Rectal smooth muscle tissue (tissue), 1 donor: ENCODE data around the gene HVCN1.
"Not testable (repeated sequence)": the region's sequence is repeated elsewhere in the genome, so short reads cannot be mapped to it uniquely, and the experiment has no call there.

Experiments
- H3K27ac ChIP-seq: one replicate; pipeline ENCODE4 v1.7.0; 2013; ENCODE audit warnings: low read depth, low read length, inconsistent platforms
- H3K27me3 ChIP-seq: one replicate; pipeline ENCODE4 v1.7.0; 2013; ENCODE audit warnings: low read length; ENCODE audit not compliant: control insufficient read depth, insufficient read depth
- H3K36me3 ChIP-seq: one replicate; pipeline ENCODE4 v1.7.0; 2013; ENCODE audit warnings: low read length; ENCODE audit not compliant: control insufficient read depth, insufficient read depth
- H3K4me1 ChIP-seq: one replicate; pipeline ENCODE4 v1.7.0; 2013; ENCODE audit warnings: low read length; ENCODE audit not compliant: control insufficient read depth, insufficient read depth
- H3K4me3 ChIP-seq: one replicate; pipeline ENCODE4 v1.7.0; 2013; ENCODE audit warnings: low read length
- H3K9ac ChIP-seq: one replicate; pipeline ENCODE4 v1.7.0; 2013; ENCODE audit warnings: low read length

Gene HVCN1, protein sequence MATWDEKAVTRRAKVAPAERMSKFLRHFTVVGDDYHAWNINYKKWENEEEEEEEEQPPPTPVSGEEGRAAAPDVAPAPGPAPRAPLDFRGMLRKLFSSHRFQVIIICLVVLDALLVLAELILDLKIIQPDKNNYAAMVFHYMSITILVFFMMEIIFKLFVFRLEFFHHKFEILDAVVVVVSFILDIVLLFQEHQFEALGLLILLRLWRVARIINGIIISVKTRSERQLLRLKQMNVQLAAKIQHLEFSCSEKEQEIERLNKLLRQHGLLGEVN

DNA sequence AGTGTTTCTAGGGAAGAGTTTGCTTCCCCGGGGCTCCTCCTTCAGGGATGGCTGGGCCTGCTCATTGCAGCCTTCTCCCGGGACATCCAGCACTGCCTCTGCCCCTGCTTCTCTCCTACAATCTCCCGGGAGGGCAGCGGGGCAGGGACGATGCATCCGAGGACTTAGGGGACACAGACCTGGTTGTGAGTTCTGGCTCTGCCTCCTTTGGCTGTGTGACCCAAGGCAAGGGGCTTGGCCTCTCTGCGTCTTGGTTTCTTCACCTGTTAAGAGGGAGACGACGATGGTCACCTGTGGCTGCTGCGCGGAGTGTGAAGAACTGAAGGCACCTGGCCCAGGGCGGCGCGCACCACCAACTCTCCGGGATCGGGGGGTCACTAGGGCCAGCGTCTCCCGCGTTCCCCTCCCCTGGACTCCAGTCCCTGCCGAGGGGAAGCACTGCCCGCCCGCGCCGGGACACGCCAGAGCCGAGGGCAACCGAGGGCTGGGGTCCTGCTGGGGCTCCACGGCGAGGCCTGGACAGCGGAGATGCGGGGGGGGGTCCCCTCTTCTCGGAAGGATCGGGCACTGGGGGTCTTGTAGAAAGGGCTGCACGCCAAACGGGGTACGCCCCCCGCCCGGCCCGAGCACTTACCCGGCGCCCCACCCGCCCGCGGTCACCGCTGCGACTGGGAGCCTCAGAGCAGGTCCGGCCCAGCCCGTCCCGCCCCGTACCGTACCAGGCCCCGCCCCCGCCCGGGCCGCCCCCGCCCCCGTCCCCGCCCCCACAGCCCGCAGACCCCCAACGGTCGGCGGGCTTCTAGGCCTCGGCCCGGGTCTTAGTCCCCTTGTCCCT, at the start of gene HVCN1:
TSS of gene HVCN1 (minus strand) at position 670 of the 835 bp plus-strand sequence. CDS start 5,870 bp downstream, outside the sequence.
- Histone ChIP-seq H3K4me1 (peaks cover 4% of the 10 kb centered on the region), H3K9ac (peak within 1 kb of the TSS; percentile 14), H3K27ac (peak within 1 kb of the TSS; percentile 56), H3K4me3 (peak within 1 kb of the TSS; percentile 70), H3K27me3 (no peaks in the 10 kb centered on the region), H3K36me3 (no peaks in the 10 kb centered on the region)

DNA sequence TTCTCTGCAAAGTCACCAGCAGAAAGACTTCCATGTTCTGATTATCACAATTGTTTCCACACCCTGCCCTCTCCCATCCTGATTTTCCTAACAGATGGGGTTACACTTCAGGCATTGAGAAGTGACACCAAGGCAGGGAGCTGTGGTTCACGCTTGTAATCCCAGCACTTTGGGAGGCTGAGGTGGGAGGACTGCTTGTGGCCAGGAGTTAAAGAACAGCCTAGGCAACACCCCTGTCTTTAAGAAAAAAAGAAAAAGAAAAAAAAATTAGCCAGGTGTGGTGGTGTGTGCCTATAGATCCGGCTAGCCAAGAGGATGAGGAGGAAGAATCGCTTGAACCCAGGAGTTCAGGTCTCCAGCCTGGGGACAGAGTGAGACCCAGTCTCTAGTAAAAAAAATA, 48.6 kb upstream of the HVCN1 start:
- Histone ChIP-seq H3K4me1 (peaks cover 21% of the 10 kb centered on the region), H3K27me3 (no peaks in the 10 kb centered on the region), H3K9ac (no peak overlapping the region), H3K27ac (no peak overlapping the region), H3K4me3 (peak overlapping the region; percentile 15), H3K36me3 (peaks cover 5% of the 10 kb centered on the region)

DNA sequence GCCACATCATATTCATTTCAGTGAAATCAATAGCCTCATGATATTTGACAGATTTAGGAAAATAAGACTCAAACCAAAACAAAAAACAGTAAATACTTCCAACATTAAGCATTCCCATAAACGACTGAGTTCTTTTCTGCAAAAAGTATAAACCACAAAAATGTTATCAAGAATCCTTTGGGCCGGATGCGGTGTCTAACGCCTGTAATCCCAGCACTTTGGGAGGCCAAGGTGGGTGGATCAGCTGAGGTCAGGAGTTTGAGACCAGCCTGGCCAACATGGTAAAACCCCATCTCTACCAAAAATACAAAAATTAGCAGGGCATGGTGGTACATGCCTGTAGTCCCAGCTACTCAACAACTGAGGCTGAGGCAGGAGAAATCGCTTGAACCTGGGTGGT, 48.1 kb upstream of the HVCN1 start:
- H3K4me3 ChIP-seq, H3K27me3 ChIP-seq, H3K9ac ChIP-seq, H3K36me3 ChIP-seq, H3K27ac ChIP-seq: not testable (repeated sequence)
- peaks cover 21% of the 10 kb centered on the region for H3K4me1 ChIP-seq

DNA sequence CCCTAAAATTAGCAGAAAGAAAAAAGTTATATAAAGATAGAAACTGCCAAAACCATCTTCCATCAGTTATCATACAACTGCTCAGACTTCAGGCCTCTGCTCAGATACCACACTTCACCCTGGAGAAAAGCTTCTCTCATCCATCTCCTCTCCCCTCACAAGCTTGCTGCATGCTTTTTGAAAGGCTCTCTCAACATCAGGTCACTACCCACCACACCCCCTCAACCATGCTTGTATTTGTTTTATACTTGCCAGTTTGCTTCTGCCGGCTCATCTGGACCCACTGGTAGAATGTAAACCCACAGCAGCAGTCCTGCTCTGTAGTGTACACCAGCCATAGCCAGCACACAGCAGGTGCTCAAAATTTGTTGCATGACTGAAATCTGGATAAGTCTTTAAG, 45.0 kb upstream of the HVCN1 start:
- no peaks in the 10 kb centered on the region for H3K27me3 ChIP-seq
- no peak overlapping the region for H3K9ac ChIP-seq
- H3K36me3 ChIP-seq = peaks cover 20% of the 10 kb centered on the region
- peaks cover 18% of the 10 kb centered on the region for H3K4me1 ChIP-seq
- no peak overlapping the region for H3K4me3 ChIP-seq
- no peak overlapping the region for H3K27ac ChIP-seq

DNA sequence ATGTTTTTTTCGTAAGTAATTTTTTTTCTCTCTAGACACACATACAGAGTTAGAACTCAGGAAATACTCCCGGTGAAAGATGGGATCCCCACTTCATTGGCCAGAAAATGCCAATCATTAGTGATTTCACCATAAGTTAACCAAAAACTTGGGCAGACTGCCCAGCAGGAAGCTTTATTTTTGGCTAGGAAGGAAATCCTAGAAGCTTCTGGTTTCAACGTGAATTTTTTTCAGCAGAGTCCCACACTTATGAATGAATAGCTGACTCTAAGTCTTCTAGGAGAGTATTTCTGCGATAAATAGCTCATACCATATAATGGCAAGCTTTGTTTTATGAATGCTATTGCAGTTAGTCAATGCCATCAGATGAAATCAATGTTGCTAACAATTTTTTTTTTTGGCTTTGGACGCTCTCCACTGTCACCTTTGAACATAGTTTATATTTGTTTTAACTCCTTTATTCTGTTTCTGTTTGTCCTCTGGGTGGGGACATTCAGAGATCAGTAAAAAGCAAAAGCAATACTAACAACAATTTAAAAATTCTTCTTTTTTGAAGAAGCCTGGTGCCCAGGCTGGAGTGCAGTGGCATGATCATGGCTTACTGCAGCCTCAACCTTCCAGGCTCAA, 44.3 kb upstream of the HVCN1 start:
- H3K4me1 ChIP-seq = peaks cover 14% of the 10 kb centered on the region
- H3K27ac ChIP-seq = no peak overlapping the region
- H3K27me3 ChIP-seq = no peaks in the 10 kb centered on the region
- H3K4me3 ChIP-seq = no peak overlapping the region
- H3K36me3 ChIP-seq = peaks cover 26% of the 10 kb centered on the region
- no peak overlapping the region for H3K9ac ChIP-seq

DNA sequence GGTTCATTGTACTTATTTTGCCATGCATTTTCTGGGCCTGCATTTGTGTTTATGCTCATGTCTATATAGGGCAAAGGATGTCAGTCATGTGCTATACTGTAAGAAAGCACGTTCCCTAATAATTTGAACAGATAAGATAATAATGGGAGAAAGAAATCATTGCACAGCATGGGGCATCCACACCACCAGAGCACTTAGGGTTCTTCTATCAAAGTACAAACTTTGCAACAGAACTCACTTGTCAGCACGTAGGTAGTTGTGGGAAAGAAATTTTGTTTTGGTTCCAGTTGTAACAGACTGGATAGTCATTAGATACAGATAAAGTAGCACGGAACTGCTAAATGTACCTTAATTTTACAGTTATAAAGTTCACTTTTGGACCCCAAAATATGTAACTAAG, 43.7 kb upstream of the HVCN1 start:
- no peaks in the 10 kb centered on the region for H3K27me3 ChIP-seq
- peaks cover 26% of the 10 kb centered on the region for H3K36me3 ChIP-seq
- no peak overlapping the region for H3K4me3 ChIP-seq
- H3K9ac ChIP-seq = no peak overlapping the region
- no peak overlapping the region for H3K27ac ChIP-seq
- H3K4me1 ChIP-seq = peaks cover 14% of the 10 kb centered on the region

DNA sequence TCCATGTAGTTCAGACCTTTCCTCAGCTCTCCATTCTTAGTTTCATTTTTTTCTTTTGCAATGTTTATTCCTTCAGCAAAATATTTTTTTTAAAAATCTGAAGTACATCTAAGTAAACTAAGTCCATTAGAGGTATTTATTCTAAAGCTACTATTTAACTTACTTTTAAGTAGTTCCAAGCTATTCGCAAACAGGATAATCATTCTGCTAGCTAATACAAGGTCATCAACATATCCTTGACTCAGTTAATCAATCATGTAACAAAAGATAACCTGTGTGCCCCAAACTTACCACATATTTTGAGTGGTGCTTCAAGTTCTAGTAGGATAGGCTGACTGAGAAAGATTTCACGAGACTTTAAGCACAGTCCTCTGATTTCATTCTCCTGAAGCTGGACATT, 42.6 kb upstream of the HVCN1 start:
- peaks cover 14% of the 10 kb centered on the region for H3K4me1 ChIP-seq
- no peak overlapping the region for H3K4me3 ChIP-seq
- H3K27me3 ChIP-seq = no peaks in the 10 kb centered on the region
- H3K36me3 ChIP-seq = peaks cover 32% of the 10 kb centered on the region
- no peak overlapping the region for H3K27ac ChIP-seq
- H3K9ac ChIP-seq = no peak overlapping the region

DNA sequence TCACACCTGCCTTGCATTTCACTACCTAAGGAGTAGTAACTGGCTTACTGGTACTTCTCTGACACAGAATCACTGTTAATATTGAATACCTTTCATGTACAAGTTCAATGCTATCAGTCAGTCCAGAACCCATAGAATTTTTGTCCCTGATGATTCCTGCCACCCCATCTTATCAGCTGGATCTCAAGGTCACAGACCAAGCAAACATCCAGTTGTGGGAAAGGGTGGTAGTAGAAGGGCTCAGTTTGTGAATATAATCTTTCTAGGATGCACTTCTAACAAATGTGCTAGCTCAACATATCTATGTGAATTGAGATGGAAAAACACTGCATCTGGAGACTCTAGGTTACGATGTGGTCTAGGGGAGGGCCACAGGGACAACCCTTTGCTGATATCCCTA, 39.7 kb upstream of the HVCN1 start:
- peaks cover 10% of the 10 kb centered on the region for H3K4me1 ChIP-seq
- peaks cover 36% of the 10 kb centered on the region for H3K36me3 ChIP-seq

DNA sequence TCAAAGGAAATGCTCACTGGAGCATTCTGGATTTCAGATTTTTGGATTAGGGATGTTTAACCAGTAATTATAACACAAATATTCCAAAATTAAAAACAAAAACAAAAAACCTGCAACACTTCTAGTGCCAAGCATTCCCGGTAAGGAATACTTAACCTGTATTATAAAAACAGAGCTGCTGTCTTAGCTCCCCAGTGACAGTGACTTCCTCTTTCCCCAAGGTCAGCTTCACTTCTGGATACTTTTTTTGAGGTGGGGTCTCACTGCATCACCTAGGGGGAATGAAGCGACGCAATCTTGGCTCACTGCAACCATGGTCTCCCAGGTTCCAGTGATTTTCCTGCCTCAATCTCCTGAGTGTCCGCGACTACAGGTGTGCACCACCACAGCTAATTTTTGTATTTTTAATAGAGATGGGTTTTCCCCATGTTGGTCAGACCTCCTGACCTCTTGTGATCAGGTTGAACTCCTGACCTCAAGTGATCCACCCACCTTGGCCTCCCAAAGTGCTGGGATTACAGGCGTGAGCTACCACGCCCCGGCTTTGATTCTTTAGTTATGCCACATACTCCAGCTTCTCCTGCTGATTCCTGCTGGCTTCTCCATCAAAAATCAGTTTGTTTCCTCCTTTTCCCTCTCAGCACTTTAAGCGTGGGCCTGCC, 37.9 kb upstream of the HVCN1 start:
- no peaks in the 10 kb centered on the region for H3K4me1 ChIP-seq
- H3K27me3 ChIP-seq = no peaks in the 10 kb centered on the region
- H3K4me3 ChIP-seq = no peak overlapping the region
- H3K36me3 ChIP-seq = peaks cover 36% of the 10 kb centered on the region
- no peak overlapping the region for H3K9ac ChIP-seq
- no peak overlapping the region for H3K27ac ChIP-seq

More for the DNA sequence above, 39.7 kb upstream of the HVCN1 start:
- Histone ChIP-seq H3K4me3 (no peak overlapping the region), H3K27me3 (no peaks in the 10 kb centered on the region), H3K27ac (no peak overlapping the region), H3K9ac (no peak overlapping the region)

DNA sequence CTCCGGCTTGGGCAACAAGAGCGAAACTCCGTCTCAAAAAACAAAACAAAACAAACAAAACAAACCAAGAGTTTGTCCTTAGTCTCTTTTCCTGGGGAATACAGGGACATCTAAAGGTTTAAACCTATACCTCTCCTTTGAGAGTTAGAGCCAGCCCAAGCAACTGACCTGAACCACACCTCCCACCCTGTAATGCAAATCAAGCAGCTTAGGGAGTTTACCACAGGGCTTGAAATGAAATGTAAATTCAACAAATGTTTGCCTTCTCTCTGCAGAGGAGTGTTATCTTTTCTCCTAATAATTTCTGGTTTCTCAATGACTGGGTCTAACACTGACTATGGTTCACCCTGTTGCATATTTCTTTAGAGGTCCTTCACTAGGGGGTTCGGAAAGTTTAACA, 37.1 kb upstream of the HVCN1 start:
- H3K27ac ChIP-seq = no peak overlapping the region
- H3K27me3 ChIP-seq = no peaks in the 10 kb centered on the region
- H3K4me1 ChIP-seq = no peaks in the 10 kb centered on the region
- H3K36me3 ChIP-seq = peaks cover 33% of the 10 kb centered on the region
- H3K9ac ChIP-seq = no peak overlapping the region
- H3K4me3 ChIP-seq = no peak overlapping the region

DNA sequence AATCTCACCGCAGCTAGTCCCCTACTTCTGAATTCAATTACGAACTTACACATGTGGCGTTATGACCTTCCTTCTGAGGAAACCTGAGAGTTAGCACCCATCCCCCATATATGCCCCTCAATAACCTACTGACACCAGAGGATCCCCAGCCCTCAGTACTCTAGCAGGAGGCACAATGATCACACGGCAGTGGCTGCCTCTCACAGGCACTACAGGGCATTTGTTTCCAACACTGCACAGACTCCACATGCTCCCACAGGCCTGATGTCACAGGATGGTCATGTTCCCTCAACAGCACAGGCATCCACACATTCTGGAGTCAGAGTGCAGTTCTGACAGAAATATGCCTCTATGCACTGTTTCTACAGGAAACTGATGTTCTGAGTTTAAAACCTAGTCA, 36.4 kb upstream of the HVCN1 start:
- Histone ChIP-seq H3K9ac (no peak overlapping the region), H3K27ac (no peak overlapping the region)

DNA sequence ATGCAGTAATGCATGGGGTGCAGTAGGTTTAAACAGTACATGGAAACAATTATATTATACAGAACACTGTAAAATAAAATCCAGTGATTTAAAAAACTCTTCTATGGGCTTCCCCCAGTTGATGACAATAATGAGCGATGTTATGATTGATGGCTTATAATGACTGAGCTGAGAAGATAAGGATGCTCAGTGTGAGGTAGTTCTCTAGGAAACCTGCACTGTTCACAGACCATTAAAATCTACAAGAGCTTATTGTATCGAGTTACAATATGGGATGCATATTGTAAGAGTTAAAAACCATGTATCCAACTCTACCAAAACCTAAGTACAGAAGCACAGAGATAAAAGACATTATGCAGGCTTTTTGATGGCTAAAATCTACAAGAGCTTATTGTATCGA, 34.0 kb upstream of the HVCN1 start:
- not testable (repeated sequence) for H3K4me3 ChIP-seq, H3K4me1 ChIP-seq, H3K9ac ChIP-seq, H3K27ac ChIP-seq, H3K27me3 ChIP-seq
- peaks cover 30% of the 10 kb centered on the region for H3K36me3 ChIP-seq

More for the DNA sequence above, 36.4 kb upstream of the HVCN1 start:
- Histone ChIP-seq H3K36me3 (peaks cover 33% of the 10 kb centered on the region), H3K4me3 (no peak overlapping the region), H3K4me1 (no peaks in the 10 kb centered on the region), H3K27me3 (no peaks in the 10 kb centered on the region)
